Ovary (tissue), 9 donors: ENCODE measurements around the gene WDR73. TPM values are rescaled to one million over a fixed set of nuclear protein-coding genes. Genes with fewer than 3 reads are reported as not detected.
A peak's percentile ranks its signal among the peaks of the same experiment; 100 is the strongest.

ENCODE experiments used
- DNase-seq, 5 donors: peaks; one replicate each; pipeline ENCODE4 v3.0.0-alpha.2; 2019 to 2020
- H3K27ac ChIP-seq, 2 donors: fragments of 200-600 bp; one replicate each; pipeline versions ENCODE4 v1.5.1 to v1.8.0; 2019 to 2022
- H3K27me3 ChIP-seq: fragments of 200-600 bp; one replicate; pipeline ENCODE4 v1.8.0; 2022
- H3K36me3 ChIP-seq: fragments of 200-600 bp; sonication (generic); one replicate; pipeline ENCODE4 v1.5.1; 2019
- H3K4me1 ChIP-seq: one replicate; pipeline ENCODE4 v1.8.1; 2013; ENCODE audit warnings: mild to moderate bottlenecking, moderate library complexity; ENCODE audit not compliant: insufficient read depth
- H3K4me3 ChIP-seq: fragments of 200-600 bp; sonication (generic); one replicate; pipeline ENCODE4 v1.5.1; 2017
- H3K9me3 ChIP-seq, 2 donors: fragments of 200-600 bp in 1 of 2; sonication (generic) in 1 of 2; one replicate each; pipeline versions ENCODE4 v1.5.1 to v1.8.1; 2013 to 2019; ENCODE audit warnings: mild to moderate bottlenecking in 1 of 2, moderate library complexity in 1 of 2
- EP300 ChIP-seq: sonication (generic); formaldehyde crosslinking; IDR thresholded peaks from one replicate; pipeline ENCODE4 v1.6.1; 2017; ENCODE audit warnings: antibody characterized with exemption
- POLR2A ChIP-seq: fragments of 450-650 bp; IDR thresholded peaks from one replicate; pipeline ENCODE4 v1.6.1; 2017; ENCODE audit warnings: antibody characterized with exemption, mild to moderate bottlenecking, moderate library complexity
- WGBS, 3 donors: extraction: QIAGEN DNeasy Blood & Tissue Kit in 1 of 3; methylation state at CpG; one replicate each; pipeline versions ENCODE4 v1.1.5 to v1.1.7; 2013 to 2017; 5-methylcytosine and 5-hydroxymethylcytosine counted together
- intact Hi-C, 4 donors: fragments of 100-400 bp; cut with DNase I; formaldehyde crosslinking; loops; one replicate each; pipeline versions ENCODE4 v1.11.0 to v1.15.1; 2022 to 2023
- polyA plus RNA-seq, 2 donors: library from polyadenylated mRNA; stranded (reverse); fragments of 200-250 nt in 1 of 2; fragments of 350-450 nt in 1 of 2; fragmentation: Illumina TruSeq in 1 of 2; extraction: RNeasy Lipid Tissue Mini Kit (QIAGEN cat#74804) in 1 of 2; gene quantifications; one replicate each; pipeline ENCODE4 v1.2.3, GENCODE V29; 2013 to 2014
- total RNA-seq, 7 donors: library from RNA; depleted of rRNA in 2 of 7; stranded (reverse); fragments of >200 nt in 2 of 7; fragmentation: NEBNext Ultra II Directional in 3 of 7; extraction: Animal tissue kit (Norgen Biotek cat#: 25700) in 3 of 7; gene quantifications; one replicate each; pipeline versions ENCODE4 v1.1.0 to v1.2.4, GENCODE V29; 2016 to 2023
- TF ChIP-seq, protein P1 (sequence below), 3 donors: fragments of 450-650 bp in 2 of 3; fragments of 200-600 bp in 1 of 3; IDR thresholded peaks; one replicate each; pipeline versions ENCODE4 v1.5.1 to v1.8.0; 2016 to 2022; ENCODE audit warnings: antibody characterized with exemption in 3 of 3, mild to moderate bottlenecking in 1 of 3
- donor health status: DM: no; HTN: no; CAD: no; lungs with moderate emphysema.
- donor health status: DM: no; HTN: no; CAD: no.
- donor health status: Bipolar disorder and iron deficiency.
- donor health status: DM: yes; HTN: yes; CAD: no.
- donor health status: DM: no; HTN: no; CAD: no.
- donor health status: DM: yes; HTN: yes; CAD: no.

WDR73 gene
- total and polyA plus RNA-seq, 9 donors = 18.8 to 36.1 (median 22.4) TPM

DNA sequence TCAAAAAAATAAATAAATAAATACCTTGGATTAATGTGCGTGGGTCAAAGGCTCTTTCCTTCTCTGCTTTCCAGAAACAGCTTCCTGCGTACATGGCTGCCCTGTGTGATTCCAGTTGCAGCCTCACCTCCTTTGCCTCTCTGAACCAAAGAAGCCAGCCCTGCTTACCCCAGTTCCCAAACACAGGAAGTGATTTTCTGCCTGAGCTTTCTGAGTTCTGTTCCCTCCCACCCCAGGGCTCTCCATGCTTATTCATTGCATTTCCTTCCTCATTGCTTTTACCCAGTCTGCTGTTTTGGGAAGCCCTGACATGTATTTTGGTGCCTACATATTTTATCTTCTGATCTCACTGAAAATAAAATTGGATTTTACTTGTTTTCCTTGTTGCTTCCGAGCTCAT lies 37.8 kb downstream of the WDR73 start:
- no peaks in the 10 kb centered on the region for H3K27me3 ChIP-seq
- H3K4me1 ChIP-seq = no peaks in the 10 kb centered on the region
- H3K27ac ChIP-seq = no peak overlapping the region
- TF ChIP-seq, protein P1, sequence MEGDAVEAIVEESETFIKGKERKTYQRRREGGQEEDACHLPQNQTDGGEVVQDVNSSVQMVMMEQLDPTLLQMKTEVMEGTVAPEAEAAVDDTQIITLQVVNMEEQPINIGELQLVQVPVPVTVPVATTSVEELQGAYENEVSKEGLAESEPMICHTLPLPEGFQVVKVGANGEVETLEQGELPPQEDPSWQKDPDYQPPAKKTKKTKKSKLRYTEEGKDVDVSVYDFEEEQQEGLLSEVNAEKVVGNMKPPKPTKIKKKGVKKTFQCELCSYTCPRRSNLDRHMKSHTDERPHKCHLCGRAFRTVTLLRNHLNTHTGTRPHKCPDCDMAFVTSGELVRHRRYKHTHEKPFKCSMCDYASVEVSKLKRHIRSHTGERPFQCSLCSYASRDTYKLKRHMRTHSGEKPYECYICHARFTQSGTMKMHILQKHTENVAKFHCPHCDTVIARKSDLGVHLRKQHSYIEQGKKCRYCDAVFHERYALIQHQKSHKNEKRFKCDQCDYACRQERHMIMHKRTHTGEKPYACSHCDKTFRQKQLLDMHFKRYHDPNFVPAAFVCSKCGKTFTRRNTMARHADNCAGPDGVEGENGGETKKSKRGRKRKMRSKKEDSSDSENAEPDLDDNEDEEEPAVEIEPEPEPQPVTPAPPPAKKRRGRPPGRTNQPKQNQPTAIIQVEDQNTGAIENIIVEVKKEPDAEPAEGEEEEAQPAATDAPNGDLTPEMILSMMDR (IDR thresholded peaks at IDR 0.05) = no peak
- TF ChIP-seq EP300 = no peak
- TF ChIP-seq POLR2A = no peak
- intact Hi-C loops = no loop called here
- no peak overlapping the region for H3K4me3 ChIP-seq
- 92 to 93% (median 93%) methylated on average over 3 of the region's 3 CpGs for WGBS, 3 donors
- H3K36me3 ChIP-seq = no peaks in the 10 kb centered on the region
- DNase-seq = no peak
- H3K9me3 ChIP-seq = peaks cover 0 to 8% of the 10 kb centered on the region in 2 donors

DNA sequence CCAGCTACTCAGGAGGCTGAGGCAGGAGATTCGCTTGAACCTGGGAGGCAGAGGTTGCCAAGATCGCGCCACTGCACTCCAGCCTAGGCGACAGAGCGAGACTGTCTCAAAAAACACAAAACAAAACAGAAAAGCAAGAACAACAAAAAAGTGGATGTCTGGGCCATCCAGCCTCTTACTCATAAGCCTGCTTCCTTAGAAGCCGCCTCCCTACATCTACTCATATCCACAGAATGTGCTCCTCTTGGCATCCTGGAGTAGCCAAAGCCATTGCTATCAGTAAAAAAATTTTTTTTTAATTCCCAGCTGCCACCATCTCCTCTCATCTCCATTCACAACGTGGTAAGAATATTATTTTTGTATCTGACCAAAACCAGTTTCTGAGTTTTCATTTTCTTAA lies 42.5 kb downstream of the WDR73 start:
- TF ChIP-seq, protein P1 (IDR thresholded peaks at IDR 0.05) = no peak
- TF ChIP-seq EP300 = no peak
- no peak for TF ChIP-seq POLR2A
- intact Hi-C loops = no loop called here

DNA sequence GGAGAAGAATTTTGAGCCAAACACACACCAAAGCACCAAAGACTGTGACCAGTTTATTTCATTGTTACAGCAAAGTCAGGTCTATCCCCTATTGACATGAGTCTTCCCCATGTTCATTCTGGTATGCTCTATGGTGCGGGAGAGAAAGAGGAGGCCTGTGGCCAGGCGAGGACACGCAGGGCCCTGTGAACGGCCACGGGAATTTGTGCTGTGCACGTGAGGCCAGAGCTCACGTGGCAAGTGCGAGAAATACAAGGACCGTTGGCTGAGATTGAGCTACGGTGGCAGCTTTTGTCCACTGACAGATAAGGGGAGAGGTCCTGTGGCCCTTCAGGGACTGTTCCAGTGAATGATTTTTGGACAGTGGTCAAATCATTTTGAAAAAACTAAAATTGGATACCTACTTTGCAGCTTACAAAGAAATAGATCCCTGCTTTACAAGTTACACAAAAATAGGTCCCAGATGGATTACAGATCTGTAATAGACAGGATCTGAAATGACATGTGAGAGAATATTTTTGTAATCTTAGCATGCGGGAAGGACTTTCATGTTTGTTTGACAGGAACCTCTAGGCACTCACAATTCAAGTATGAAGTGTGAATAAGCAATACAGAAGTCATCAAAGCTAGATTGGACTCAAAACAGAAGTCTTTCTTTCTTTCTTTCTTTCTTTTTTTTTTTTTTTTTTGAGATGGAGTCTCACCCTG lies 44.1 kb downstream of the WDR73 start:
- Histone ChIP-seq H3K9me3 (no peaks in the 10 kb centered on the region), H3K27me3 (no peaks in the 10 kb centered on the region), H3K27ac (no peak overlapping the region), H3K4me3 (no peak overlapping the region), H3K4me1 (no peaks in the 10 kb centered on the region), H3K36me3 (no peaks in the 10 kb centered on the region)
- WGBS, 3 donors = 86 to 89% (median 87%) methylated on average over 11 of the region's 11 CpGs
- DNase-seq = peak in 1 of 5 donors; percentile 10
- TF ChIP-seq EP300 (no peak), POLR2A (no peak)
- TF ChIP-seq, protein P1 (IDR thresholded peaks at IDR 0.05) = no peak
- intact Hi-C loops = loop anchor here in 1 of 4 donors (10.0 kb wide), 1 partner anchor 45 kb away; the partner anchor contains the start of genes NMB and WDR73

More for the DNA sequence above, 42.5 kb downstream of the WDR73 start:
- peak in 1 of 5 donors; percentile 24 for DNase-seq
- Histone ChIP-seq H3K36me3 (no peaks in the 10 kb centered on the region), H3K9me3 (no peaks in the 10 kb centered on the region), H3K27me3 (no peaks in the 10 kb centered on the region), H3K4me1 (no peaks in the 10 kb centered on the region), H3K4me3 (no peak overlapping the region), H3K27ac (no peak overlapping the region)
- 90 to 93% (median 91%) methylated on average over 7 of the region's 7 CpGs for WGBS, 3 donors

DNA sequence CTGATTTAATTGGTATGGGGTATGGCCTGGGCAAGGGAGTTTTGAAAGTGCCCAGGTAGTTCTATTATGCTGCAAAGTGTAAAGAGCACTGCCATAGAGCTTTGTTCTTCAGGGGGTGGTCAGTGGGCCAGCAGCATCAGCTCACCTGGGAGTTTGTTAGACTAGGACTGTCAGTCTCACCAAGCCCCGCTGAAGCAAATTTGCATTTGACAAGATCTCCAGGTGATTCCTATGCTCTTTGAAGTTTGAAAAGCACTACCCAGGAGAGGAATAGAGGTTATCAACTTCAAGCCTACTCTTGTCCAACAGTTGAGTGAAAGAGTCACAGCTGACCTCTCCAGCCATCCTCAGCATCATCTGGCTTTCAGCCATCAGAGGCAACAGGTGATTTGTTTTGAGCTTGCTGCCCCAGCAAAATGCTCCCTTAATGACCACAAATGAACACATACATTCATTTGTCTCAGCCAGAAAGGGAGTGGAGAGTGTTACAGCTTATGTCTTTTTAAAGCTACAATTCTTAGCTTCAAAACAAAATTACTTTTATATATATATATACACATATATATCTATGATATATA lies 45.3 kb downstream of the WDR73 start:
- H3K27me3 ChIP-seq = no peaks in the 10 kb centered on the region
- H3K27ac ChIP-seq = no peak overlapping the region
- no peak overlapping the region for H3K4me3 ChIP-seq
- no peaks in the 10 kb centered on the region for H3K36me3 ChIP-seq
- WGBS, 3 donors = 45 to 53% (median 46%) methylated on average over 1 of the region's 1 CpG
- intact Hi-C loops = loop anchor here in 1 of 4 donors (10.0 kb wide), 1 partner anchor 46 kb away; the partner anchor contains the start of genes NMB and WDR73
- TF ChIP-seq, protein P1 (IDR thresholded peaks at IDR 0.05) = no peak
- TF ChIP-seq EP300 = no peak
- TF ChIP-seq POLR2A = no peak
- H3K9me3 ChIP-seq = no peaks in the 10 kb centered on the region
- DNase-seq = no peak
- no peaks in the 10 kb centered on the region for H3K4me1 ChIP-seq
